GM19193 (cell line): ENCODE results near the gene OR9A4.

Source experiments
- POLR2A ChIP-seq: IDR thresholded peaks from 4 replicates; pipeline ENCODE4 v1.6.1; 2011; ENCODE audit not compliant: insufficient read depth, insufficient read length; ENCODE audit errors: extremely low read depth

Gene OR9A4, protein sequence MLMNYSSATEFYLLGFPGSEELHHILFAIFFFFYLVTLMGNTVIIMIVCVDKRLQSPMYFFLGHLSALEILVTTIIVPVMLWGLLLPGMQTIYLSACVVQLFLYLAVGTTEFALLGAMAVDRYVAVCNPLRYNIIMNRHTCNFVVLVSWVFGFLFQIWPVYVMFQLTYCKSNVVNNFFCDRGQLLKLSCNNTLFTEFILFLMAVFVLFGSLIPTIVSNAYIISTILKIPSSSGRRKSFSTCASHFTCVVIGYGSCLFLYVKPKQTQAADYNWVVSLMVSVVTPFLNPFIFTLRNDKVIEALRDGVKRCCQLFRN

DNA sequence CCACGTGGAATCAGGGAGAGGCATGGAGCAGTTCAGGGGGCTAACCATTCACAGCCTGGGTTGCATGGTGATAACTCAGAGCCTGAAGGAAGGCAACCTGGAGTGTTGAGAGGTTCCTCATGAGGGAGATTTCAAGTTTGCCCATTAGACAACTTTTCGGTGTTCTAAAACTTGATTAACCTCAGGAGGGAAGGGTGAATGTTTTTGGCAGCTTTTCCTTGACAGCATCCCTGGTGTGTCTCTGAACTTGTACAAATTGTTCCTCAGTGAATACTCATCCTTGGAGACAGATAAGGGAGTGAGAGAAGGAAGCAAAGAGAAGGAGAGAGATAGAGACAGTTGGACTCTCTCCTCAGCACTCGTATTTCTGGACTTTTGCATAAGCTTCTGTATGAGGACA, at the start of gene OR9A4:
Gene OR9A4 (plus strand): TSS at position 301 of the 400 bp plus-strand sequence. CDS start 2,477 bp downstream, outside the sequence.
- no peak for TF ChIP-seq POLR2A

DNA sequence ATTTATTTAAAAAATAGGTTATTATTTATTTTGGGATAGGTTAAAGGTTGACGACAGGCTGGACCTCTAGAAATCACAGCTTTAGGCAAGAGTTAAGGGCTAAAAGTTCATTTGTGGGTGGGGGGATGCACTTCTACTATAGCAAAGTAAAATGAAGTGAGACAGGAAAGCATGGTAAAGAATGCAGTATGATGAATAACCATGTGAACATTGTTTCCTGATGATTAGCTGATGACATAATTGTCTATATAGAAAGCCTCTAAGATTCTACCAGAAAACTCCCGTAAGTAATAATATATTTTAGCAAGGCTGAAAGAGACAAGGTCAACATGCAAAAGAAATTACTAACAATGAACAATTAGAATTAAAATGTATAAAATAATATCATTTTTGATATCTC, 49.2 kb upstream of the OR9A4 start:
- TF ChIP-seq POLR2A, result no peak

DNA sequence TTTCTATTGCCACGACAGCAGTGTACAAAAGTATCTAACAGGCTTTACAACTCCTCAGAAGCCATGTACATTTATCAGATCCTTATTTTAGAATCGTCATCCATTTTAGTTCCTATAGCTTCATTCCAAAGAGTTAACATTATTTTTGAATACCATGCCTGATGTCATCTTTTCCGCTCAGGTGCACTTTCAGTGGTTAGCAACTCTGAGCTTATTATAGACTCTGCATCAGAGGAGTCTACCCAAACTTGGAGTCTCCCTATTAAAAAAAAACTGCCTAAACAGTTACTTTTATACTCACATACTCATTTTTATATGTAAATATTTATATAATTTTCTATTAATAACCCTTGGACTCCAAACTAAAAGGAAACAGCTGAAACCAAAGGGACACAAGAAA, 43.3 kb upstream of the OR9A4 start:
- no peak for TF ChIP-seq POLR2A

DNA sequence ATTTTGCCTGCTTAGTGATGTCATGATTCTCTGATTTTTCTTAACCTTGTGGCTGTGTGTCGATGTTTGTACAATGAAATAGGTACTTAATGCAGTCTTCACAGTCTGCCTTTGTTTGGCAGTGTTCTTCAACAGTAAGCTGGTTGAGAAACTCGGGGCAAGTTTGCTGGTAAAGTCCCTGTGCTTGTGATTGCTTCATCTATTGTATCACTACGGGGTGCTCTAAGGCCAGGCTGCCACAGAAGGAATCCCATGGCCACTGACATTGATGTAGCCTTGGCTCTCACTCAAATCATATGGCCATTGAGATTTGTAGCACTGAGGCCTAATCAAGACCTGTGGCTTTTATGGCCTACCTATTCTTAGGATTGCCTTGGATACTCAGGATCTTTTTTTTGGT, 41.4 kb upstream of the OR9A4 start:
- TF ChIP-seq POLR2A, result no peak

DNA sequence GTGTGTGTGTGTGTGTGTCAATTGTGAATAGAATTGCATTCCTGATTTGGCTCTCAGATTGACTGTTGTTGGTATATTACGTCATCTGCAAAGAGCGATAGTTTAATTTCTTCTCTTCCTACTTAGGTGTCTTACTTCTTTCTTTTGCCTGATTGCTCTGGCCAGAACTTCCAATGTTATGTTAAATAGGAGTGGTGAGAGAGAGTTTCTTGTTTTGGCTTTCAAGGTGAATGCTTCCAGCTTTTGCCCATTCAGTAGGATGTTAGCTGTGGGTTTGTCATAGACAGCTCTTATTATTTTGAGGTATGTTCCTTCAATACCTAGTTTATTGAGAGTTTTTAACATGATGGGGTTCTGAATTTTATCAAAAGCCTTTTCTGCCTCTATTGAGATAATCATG, 40.7 kb upstream of the OR9A4 start:
- TF ChIP-seq POLR2A, result no peak

DNA sequence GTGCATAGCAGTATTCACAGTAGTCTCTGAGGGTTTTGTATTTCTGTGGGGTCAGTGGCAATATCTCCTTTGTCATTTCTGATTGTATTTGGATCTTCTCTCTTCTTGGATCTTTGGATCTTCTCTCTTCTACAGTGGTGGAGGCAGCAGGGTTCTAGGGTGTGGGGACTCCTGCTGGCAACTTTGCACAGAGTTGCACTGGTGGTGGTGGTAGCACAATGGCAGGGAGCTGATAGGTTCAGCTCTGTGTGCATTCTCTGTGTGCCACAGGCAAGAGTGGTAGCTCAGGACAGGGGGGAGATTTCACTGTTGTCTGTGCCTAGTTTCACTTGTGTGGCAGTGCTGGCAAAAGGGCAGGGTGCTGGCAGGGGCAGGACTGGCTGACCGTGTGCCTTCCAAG, 39.8 kb upstream of the OR9A4 start:
- TF ChIP-seq POLR2A, result no peak

DNA sequence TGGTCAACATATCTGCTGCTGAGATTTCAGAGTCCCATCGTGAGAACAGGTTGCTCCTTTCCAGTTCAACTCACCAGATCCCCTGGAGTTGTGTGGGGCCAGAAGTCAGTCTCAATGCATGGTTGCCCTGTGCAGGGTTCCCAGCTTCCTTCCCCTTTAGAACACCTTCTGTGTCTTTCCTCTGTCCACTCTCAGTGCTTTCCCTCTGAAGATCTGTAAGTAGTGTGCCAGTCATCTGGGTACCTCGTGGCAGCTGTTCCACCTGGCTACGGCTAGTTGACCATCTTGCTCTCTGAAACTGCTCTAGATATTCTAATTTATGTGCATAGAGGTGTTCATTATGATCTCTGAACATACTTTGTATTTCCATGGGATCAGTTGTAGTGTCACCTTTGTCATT, 38.8 kb upstream of the OR9A4 start:
- no peak for TF ChIP-seq POLR2A

DNA sequence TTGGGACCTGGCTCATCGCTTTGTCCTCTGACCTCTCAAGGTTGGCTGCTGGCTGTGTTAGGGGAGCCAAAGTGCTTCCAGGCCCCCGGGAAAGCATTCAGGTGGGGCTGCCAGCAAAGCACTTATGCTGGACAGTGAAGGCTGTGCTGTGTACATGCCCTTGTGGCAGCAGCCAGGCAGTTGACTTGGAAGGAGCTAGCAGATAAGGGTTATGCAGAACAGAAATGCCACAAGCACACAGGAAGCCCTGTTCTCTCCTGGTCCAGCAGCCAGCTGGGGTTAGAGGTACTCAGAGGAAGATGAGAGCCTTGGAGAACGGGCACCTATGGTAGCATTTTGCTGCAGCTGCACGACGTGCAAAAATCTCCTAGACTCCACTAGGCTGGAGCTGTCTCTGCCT, 35.2 kb upstream of the OR9A4 start:
- TF ChIP-seq POLR2A, result no peak

DNA sequence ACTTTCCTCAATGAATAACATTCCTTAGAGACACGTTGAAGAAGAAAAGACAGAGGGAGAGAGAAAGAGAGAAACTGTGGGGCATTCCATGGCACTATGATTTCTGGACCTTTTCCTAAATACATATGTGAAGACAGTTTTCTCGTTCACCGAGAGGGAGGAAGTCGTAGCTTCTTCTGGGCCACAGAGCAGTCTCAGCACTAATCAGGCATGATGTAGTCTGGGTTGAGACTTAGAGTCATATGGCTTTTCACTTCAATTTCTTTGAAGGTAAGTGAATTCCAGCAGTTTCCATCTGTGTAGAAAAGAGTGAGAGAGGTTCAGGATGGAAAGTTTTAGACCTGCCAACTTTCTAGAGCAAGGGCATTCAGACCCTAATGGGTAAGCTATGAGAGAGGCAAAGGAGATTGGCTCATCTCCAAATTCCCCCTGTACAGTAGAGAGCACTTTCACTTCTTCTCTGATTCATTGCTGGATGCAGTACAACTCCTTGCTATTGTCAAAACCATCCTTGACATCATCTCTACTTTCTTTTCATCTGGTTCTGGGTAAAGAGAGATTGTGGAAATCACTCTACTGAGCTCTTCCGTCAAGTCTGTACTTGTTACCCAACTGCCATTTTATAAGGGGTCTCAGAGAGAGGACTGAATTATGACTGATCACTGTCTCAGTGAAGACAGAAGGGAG, 31.5 kb upstream of the OR9A4 start:
- TF ChIP-seq POLR2A, result no peak

DNA sequence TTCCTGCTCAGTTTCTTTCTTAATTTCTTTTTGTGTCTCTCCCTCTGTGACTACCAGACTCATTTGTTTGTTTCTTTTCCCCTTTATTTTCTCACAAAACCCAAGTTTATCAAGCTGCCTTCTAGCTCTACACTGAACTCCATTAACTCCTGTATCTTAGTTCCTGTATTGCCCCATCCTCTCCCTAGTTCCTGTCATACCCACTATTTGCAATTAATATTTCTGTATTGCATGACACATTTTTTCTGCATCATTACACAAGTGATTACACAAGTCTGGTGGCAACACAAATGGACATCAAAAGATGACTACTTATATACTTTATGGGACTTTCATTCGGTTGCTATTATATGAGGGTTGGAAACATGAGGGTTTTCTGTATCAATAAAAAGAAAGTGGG, 26.9 kb upstream of the OR9A4 start:
- no peak for TF ChIP-seq POLR2A

DNA sequence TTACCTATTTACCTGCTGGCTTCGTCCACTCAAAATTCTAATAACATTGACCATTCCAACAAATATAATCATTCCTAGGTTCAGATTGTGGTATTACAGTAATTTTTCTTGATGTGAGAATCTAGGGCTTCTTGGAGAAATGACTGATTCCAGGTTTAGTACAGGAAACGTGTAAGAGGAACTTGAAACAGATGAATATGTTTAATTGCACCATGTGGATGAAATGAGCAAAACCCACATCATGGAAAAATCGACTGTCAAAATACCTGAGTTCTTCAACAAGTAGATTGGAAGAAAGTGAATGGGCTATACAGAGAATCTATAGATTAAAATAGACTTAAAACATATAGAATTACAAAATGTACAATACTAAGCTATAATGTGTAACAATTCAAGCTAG, 24.9 kb upstream of the OR9A4 start:
- TF ChIP-seq POLR2A, result no peak

DNA sequence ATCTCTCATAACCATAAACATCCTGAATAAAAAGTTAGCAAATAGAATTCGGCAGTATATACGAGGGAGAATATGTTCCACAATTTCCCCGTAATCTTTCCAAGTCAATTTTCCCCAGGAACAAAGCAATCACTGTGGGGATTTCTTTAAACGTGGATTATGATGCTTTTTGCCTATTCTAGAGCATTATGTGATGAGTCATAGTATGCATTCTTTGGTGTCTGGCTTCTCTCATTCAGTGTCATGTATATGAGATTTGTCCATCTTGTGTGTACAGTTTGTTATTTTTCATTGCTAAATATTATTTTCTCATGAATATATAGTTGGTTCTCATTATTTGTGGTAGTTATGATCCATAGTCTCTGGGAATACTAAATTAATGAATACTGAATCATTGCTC, 9.9 kb upstream of the OR9A4 start:
- no peak for TF ChIP-seq POLR2A

DNA sequence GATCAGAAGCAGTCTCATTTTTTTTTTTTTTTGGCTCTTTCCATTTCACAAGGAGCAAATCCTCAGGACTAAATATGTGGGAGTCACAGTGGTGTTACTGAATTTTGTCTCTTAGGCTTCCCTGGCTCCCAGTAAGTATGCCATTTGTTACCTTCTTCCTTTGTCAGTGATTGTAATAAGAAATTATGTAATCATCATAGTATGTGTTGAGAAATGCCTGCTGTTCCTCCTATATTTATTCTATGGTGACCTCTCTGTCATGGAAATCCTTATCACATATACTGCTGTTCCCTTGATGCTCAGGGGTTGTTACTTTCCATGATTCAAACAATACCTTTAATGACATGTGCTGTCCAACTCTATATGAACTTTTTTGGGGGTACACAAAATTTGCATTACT, 4.8 kb upstream of the OR9A4 start:
- no peak for TF ChIP-seq POLR2A

DNA sequence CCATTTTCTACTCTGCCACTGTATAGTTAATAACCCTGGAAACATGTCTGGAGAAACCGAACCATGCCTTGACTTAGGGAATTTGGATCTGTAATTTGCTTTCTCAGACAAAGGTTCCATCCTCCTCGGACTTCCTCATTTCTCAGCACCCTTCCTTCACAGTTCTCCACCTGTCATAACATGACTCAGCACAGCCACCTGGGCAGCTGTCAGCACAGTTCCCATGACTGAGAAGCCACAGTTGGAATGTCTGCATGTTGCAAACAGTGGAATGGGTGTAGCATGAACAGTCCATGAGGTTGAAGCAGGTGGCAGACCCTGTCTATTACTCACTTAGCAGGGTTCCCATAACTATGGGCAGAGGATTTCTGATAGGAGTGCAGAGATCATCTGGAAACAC, 634 bp upstream of the OR9A4 start:
- TF ChIP-seq POLR2A, result no peak

DNA sequence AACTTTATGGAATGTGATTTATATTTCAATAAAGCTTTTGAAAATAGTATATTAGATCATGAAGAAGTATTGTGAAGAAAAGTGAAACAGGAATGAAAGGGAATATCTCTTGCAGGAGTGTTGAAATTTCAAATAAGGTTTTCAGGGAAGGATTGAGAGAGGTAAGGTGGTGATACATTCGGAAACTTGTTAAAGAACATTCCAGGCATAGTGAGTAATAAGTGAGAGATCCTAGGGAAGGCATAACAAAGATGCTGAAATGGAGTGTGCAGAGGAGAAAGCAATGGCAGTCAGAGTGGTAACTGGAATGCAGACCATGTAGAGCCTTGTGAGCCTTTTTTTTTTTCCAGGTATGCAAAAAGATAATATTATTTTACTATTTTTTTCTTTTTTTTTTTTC, 4.1 kb downstream of the OR9A4 start:
- no peak for TF ChIP-seq POLR2A

DNA sequence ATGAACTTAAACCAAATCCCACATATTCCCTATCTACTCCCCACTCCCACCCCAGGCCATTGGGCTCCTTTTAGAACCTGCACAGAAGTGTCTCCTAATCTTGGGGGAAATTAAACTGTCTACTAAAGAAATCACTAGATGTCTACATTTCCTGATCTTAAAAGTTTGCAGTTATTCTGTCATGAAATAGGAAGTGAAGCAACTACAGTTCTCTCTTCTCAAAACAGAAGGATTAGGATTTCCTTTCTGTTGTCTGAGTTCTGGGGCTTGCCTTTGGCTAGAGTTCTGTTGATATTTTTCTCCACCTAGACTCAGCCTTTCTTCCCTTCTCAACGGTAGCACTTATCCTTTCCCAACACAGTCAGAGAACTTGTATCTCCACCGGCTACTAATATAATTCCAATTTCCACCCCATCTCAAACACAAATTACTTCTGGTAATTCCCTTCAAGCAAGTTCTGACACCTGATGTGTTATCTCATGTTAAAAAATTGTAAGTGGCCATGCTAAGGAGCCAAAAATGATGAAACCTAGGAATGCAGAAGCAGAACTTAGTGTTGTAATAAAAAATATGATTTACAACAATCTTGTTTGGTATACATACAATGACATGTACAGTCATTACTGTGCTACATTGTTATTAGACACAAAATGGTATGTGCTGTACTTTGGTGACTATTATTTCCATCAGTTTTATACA, 12.1 kb downstream of the OR9A4 start:
- TF ChIP-seq POLR2A, result no peak
